Pancreas (tissue), 10 donors: ENCODE measurements around the gene PCDHGA4. TPM values are rescaled to one million over a fixed set of nuclear protein-coding genes. Genes with fewer than 3 reads are reported as not detected.

Experiments
- ATAC-seq, 4 donors: fragments of 200-7000 bp; cut with Tn5 transposase; one replicate each; pipeline versions ENCODE4 v1.8.0 to v1.9.1; 2020; ENCODE audit warnings: mild to moderate bottlenecking in 4 of 4, moderate library complexity in 4 of 4
- DNase-seq, 6 donors: peaks; one replicate each; pipeline ENCODE4 v3.0.0-alpha.2; 2020
- FAIRE-seq: peaks from 2 replicates; lab custom pipeline; 2012; peaks lifted over from hg19 to GRCh38; lab: Jason Lieb, UNC
- H3K27ac ChIP-seq, 4 donors: fragments of 200-600 bp; sonication (generic); 1 replicate in 3 of 4; 2 replicates in 1 of 4; pipeline versions ENCODE4 v1.5.0 to v1.8.0; 2020
- H3K27me3 ChIP-seq, 4 donors: fragments of 200-600 bp; one replicate each; pipeline ENCODE4 v1.8.0; 2021
- H3K36me3 ChIP-seq, 3 donors: fragments of 200-600 bp; sonication (generic) in 1 of 3; one replicate each; pipeline versions ENCODE4 v1.5.0 to v1.8.0; 2020 to 2021
- H3K4me1 ChIP-seq, 3 donors: fragments of 200-600 bp; one replicate each; pipeline ENCODE4 v1.8.0; 2021
- H3K4me3 ChIP-seq, 4 donors: fragments of 200-600 bp; sonication (generic) in 2 of 4; one replicate each; pipeline versions ENCODE4 v1.5.0 to v1.8.0; 2020 to 2021
- H3K9me3 ChIP-seq, 4 donors: fragments of 200-600 bp; one replicate each; pipeline ENCODE4 v1.8.0; 2021
- WGBS, 2 donors: extraction: QIAGEN DNeasy Blood & Tissue Kit; methylation state at CpG; one replicate each; pipeline ENCODE4 v1.1.7; 2013; 5-methylcytosine and 5-hydroxymethylcytosine counted together
- intact Hi-C, 3 donors: fragments of 100-400 bp; cut with DNase I; formaldehyde crosslinking; loops; one replicate each; pipeline versions ENCODE4 v1.11.1 to v1.14.2; 2022
- polyA plus RNA-seq, 2 donors: library from polyadenylated mRNA; stranded (reverse); fragments of 200-250 nt; gene quantifications; one replicate each; pipeline ENCODE4 v1.2.3, GENCODE V29; 2013
- total RNA-seq, 6 donors: library from RNA; stranded (reverse); fragmentation: NEBNext Ultra II Directional in 4 of 6; extraction: Animal tissue kit (Norgen Biotek cat#: 25700) in 4 of 6; gene quantifications; one replicate each; pipeline versions ENCODE4 v1.2.1 to v1.2.4, GENCODE V29; 2021 to 2023
- TF ChIP-seq, protein P1 (sequence below), 4 donors: fragments of 200-600 bp; sonication (generic) in 3 of 4; IDR thresholded peaks; one replicate each; pipeline versions ENCODE4 v1.5.0 to v1.8.0; 2021; ENCODE audit warnings: antibody characterized with exemption in 4 of 4
- donor health status: healthy with polysubstance abuse.
- donor health status: DM: no; HTN: no; CAD: no; lungs with moderate emphysema.
- donor health status: DM: no; HTN: no; CAD: no.
- donor health status: control.
- donor health status: control.
- donor health status: Bipolar disorder and iron deficiency.
- donor health status: DM: yes; HTN: yes; CAD: no.
- donor health status: DM: no; HTN: no; CAD: no.
- donor health status: DM: no; HTN: no; CAD: no.
- donor health status: DM: yes; HTN: yes; CAD: no.

The PCDHGA4 gene
- total and polyA plus RNA-seq, 8 donors, result 0.61 to 2.9 (median 2.0) TPM

DNA sequence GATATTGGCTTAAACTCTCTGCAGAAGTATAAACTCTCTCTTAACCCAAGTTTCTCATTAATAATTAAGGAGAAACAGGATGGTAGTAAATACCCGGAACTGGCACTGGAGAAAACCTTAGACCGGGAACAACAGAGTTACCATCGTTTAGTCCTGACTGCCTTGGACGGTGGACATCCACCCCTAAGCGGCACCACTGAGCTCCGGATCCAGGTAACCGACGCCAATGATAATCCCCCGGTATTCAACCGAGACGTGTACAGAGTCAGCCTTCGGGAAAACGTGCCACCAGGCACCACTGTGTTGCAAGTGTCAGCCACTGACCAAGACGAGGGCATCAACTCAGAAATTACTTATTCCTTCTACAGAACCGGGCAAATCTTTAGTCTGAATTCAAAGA is 43.8 kb downstream of the PCDHGA4 start:
- no peak for DNase-seq
- intact Hi-C loops, result no loop called here
- Histone ChIP-seq H3K4me1 (peaks cover 0 to 2% (median 0%) of the 10 kb centered on the region in 3 donors), H3K9me3 (peaks cover 0 to 10% (median 2%) of the 10 kb centered on the region in 4 donors), H3K27me3 (no peaks in the 10 kb centered on the region), H3K4me3 (peak overlapping the region in 1 of 4 donors; percentile 13), H3K36me3 (no peaks in the 10 kb centered on the region), H3K27ac (no peak overlapping the region)
- TF ChIP-seq, protein P1, sequence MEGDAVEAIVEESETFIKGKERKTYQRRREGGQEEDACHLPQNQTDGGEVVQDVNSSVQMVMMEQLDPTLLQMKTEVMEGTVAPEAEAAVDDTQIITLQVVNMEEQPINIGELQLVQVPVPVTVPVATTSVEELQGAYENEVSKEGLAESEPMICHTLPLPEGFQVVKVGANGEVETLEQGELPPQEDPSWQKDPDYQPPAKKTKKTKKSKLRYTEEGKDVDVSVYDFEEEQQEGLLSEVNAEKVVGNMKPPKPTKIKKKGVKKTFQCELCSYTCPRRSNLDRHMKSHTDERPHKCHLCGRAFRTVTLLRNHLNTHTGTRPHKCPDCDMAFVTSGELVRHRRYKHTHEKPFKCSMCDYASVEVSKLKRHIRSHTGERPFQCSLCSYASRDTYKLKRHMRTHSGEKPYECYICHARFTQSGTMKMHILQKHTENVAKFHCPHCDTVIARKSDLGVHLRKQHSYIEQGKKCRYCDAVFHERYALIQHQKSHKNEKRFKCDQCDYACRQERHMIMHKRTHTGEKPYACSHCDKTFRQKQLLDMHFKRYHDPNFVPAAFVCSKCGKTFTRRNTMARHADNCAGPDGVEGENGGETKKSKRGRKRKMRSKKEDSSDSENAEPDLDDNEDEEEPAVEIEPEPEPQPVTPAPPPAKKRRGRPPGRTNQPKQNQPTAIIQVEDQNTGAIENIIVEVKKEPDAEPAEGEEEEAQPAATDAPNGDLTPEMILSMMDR (IDR thresholded peaks at IDR 0.05), result no peak
- no peak for FAIRE-seq
- no peak for ATAC-seq
- 18 to 22% methylated on average over 15 of the region's 15 CpGs for WGBS, 2 donors

DNA sequence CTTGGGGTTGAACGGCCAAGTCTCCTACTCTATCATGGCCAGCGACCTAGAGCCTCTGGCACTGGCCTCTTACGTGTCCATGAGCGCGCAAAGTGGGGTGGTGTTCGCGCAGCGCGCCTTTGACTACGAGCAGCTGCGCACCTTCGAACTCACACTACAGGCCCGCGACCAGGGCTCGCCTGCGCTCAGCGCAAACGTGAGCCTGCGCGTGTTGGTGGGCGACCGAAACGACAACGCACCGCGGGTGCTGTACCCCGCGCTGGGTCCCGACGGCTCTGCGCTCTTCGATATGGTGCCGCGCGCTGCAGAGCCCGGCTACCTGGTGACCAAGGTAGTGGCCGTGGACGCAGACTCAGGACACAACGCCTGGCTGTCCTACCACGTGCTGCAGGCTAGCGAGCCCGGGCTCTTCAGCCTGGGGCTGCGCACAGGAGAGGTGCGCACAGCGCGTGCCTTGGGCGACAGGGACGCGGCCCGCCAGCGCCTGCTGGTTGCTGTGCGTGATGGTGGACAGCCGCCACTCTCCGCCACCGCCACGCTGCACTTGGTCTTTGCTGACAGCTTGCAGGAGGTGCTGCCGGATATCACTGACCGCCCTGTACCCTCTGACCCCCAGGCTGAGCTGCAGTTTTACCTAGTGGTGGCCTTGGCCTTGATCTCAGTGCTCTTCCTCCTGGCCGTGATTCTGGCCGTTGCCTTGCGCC is 44.9 kb downstream of the PCDHGA4 start:
- WGBS, 2 donors, result 20 to 21% methylated on average over 53 to 61 of the region's 61 CpGs
- Histone ChIP-seq H3K27ac (no peak overlapping the region), H3K36me3 (no peaks in the 10 kb centered on the region), H3K9me3 (peaks cover 0 to 6% (median 2%) of the 10 kb centered on the region in 4 donors), H3K27me3 (no peaks in the 10 kb centered on the region), H3K4me1 (peaks cover 0 to 2% (median 0%) of the 10 kb centered on the region in 3 donors), H3K4me3 (no peak overlapping the region)
- TF ChIP-seq, protein P1 (IDR thresholded peaks at IDR 0.05), result no peak
- ATAC-seq (no peak), FAIRE-seq (no peak), DNase-seq (peak in 1 of 6 donors; percentile 32)
- intact Hi-C loops, result loop anchor here in 1 of 3 donors (10.0 kb wide), 1 partner anchor 155 kb away; no protein-coding TSS in a partner anchor

DNA sequence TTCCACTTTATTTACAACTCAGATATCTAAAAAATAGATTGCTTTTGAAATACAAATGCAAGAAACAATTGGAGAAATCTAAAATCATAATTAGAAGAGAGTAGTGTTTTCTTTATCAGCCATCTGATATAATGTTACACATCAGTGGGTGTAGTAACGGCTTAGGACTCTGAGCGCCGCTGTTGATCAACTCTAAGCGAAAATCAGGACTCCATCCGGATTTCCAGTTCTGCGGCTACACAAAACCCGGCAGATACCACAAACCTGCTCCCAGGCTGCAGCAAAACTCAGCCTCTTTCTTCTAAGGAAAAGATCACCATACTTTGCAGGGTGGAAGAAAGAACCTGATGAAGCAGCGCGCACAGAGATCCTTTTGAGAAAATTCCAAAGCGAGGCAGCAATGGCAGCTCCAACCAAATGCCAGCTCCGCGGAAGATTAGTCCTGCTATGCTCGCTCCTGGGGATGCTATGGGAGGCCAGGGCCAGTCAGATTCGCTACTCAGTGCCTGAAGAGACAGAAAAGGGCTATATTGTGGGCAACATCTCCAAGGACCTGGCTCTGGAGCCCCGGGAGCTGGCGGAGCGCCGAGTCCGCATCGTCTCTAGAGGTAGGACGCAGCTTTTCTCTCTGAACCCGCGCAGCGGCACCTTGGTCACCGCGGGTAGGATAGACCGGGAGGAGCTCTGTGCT is 47.9 kb downstream of the PCDHGA4 start, which contains the start of gene PCDHGA9:
TSS of gene PCDHGA9 (plus strand) at position 226 of the 691 bp plus-strand sequence. CDS start at position 401, 175 bp downstream.
- no peaks in the 10 kb centered on the region for H3K27me3 ChIP-seq
- FAIRE-seq (no peak), ATAC-seq (peak in 2 of 4 donors; percentile 29 to 45), DNase-seq (peak in 1 of 6 donors; percentile 36)
- intact Hi-C loops, result loop anchor here in 1 of 3 donors (10.0 kb wide), 1 partner anchor 152 kb away; no protein-coding TSS in a partner anchor
- peak within 1 kb of the TSS in 1 of 4 donors; percentile 18 for H3K4me3 ChIP-seq
- peaks cover 0 to 6% (median 2%) of the 10 kb centered on the region in 4 donors for H3K9me3 ChIP-seq
- WGBS, 2 donors, result 18 to 25% methylated on average over 27 of the region's 27 CpGs
- no peaks in the 10 kb centered on the region for H3K36me3 ChIP-seq
- H3K27ac ChIP-seq, result no peak within 1 kb of the TSS
- H3K4me1 ChIP-seq, result peaks cover 0 to 2% (median 0%) of the 10 kb centered on the region in 3 donors
- TF ChIP-seq, protein P1 (IDR thresholded peaks at IDR 0.05), result no peak

DNA sequence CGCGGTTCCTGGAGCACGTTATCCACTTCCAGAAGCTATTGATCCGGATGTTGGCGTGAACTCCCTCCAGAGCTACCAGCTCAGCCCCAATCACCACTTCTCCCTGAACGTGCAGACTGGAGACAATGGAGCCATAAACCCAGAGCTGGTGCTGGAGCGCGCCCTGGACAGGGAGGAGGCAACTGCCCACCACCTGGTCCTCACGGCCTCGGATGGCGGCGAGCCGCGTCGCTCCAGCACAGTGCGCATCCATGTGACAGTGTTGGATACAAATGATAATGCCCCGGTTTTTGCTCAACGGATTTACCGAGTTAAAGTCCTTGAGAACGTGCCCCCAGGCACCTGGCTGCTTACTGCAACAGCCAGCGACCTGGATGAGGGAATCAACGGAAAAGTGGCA is 48.6 kb downstream of the PCDHGA4 start:
- Histone ChIP-seq H3K4me3 (no peak overlapping the region), H3K27me3 (no peaks in the 10 kb centered on the region), H3K9me3 (peaks cover 0 to 6% (median 2%) of the 10 kb centered on the region in 4 donors), H3K4me1 (peaks cover 0 to 2% (median 0%) of the 10 kb centered on the region in 3 donors), H3K36me3 (no peaks in the 10 kb centered on the region), H3K27ac (no peak overlapping the region)
- TF ChIP-seq, protein P1 (IDR thresholded peaks at IDR 0.05), result no peak
- peak in 1 of 6 donors; percentile 34 for DNase-seq
- intact Hi-C loops, result loop anchor here in 1 of 3 donors (10.0 kb wide), 1 partner anchor 151 kb away; no protein-coding TSS in a partner anchor
- 23 to 27% methylated on average over 22 of the region's 22 CpGs for WGBS, 2 donors
- no peak for ATAC-seq
- FAIRE-seq, result no peak

Other genes starting within 250 kb of the PCDHGA4 start
Only the 30 nearest of the 36 such genes appear.
- gene PCDHB9, start 167.9 kb upstream of the PCDHGA4 start, total RNA-seq, result 1 to 10 TPM in 1 of 6 donors, under 1 TPM in 5; 0.35 to 1.1 (median 0.51) TPM
- gene PCDHB9, start 167.9 kb upstream of the PCDHGA4 start, polyA plus RNA-seq, result 1 to 10 TPM in 1 of 2 donors, under 1 TPM in 1; 0.76 to 1.2 TPM
- gene PCDHB10, start 162.7 kb upstream of the PCDHGA4 start, total RNA-seq, result 1 to 10 TPM in 1 of 6 donors, under 1 TPM in 5; 0.49 to 1.5 (median 0.63) TPM
- gene PCDHB10, start 162.7 kb upstream of the PCDHGA4 start, polyA plus RNA-seq, result 1 to 10 TPM in 1 of 2 donors, under 1 TPM in 1; 0.30 to 1.4 TPM
- gene PCDHB11, start 155.4 kb upstream of the PCDHGA4 start, total RNA-seq, result 1 to 10 TPM; 2.1 to 9.0 (median 4.9) TPM
- 1 to 10 TPM in 1 of 2 donors, under 1 TPM in 1; 0.72 to 2.3 TPM for gene PCDHB11, start 155.4 kb upstream of the PCDHGA4 start, polyA plus RNA-seq
- gene PCDHB12, start 146.3 kb upstream of the PCDHGA4 start, total RNA-seq, result 1 to 10 TPM; 1.3 to 2.5 (median 1.5) TPM
- 1 to 10 TPM in 1 of 2 donors, under 1 TPM in 1; 0.46 to 1.3 TPM for gene PCDHB12, start 146.3 kb upstream of the PCDHGA4 start, polyA plus RNA-seq
- 1 to 10 TPM; 2.4 to 3.3 (median 3.0) TPM for gene PCDHB13, start 141.1 kb upstream of the PCDHGA4 start, total RNA-seq
- gene PCDHB13, start 141.1 kb upstream of the PCDHGA4 start, polyA plus RNA-seq, result 1 to 10 TPM; 1.2 to 1.9 TPM
- gene PCDHB14, start 131.7 kb upstream of the PCDHGA4 start, total RNA-seq, result 1 to 10 TPM; 1.9 to 2.7 (median 2.1) TPM
- gene PCDHB14, start 131.7 kb upstream of the PCDHGA4 start, polyA plus RNA-seq, result 1 to 10 TPM; 2.8 to 2.9 TPM
- gene PCDHB15, start 109.6 kb upstream of the PCDHGA4 start, total RNA-seq, result 1 to 10 TPM; 1.7 to 2.6 (median 2.4) TPM
- gene PCDHB15, start 109.6 kb upstream of the PCDHGA4 start, polyA plus RNA-seq, result 1 to 10 TPM; 1.8 to 2.8 TPM
- gene SLC25A2, start 51.0 kb upstream of the PCDHGA4 start, total RNA-seq, result under 1 TPM in 5 of 6 donors, not detected in 1; 0.14 to 0.69 (median 0.19) TPM
- gene SLC25A2, start 51.0 kb upstream of the PCDHGA4 start, polyA plus RNA-seq, result under 1 TPM in 1 of 2 donors, not detected in 1; 0.30 TPM
- 10 to 100 TPM; 17.7 to 40.2 (median 22.7) TPM for gene TAF7, start 34.2 kb upstream of the PCDHGA4 start, total RNA-seq
- gene TAF7, start 34.2 kb upstream of the PCDHGA4 start, polyA plus RNA-seq, result 10 to 100 TPM; 16.6 to 47.4 TPM
- gene PCDHGA1, start 24.5 kb upstream of the PCDHGA4 start, total RNA-seq, result under 1 TPM; 0.22 to 0.67 (median 0.40) TPM
- under 1 TPM; 0.19 to 0.33 TPM for gene PCDHGA1, start 24.5 kb upstream of the PCDHGA4 start, polyA plus RNA-seq
- 1 to 10 TPM in 5 of 6 donors, under 1 TPM in 1; 0.75 to 2.1 (median 1.5) TPM for gene PCDHGA2, start 16.3 kb upstream of the PCDHGA4 start, total RNA-seq
- under 1 TPM; 0.46 to 0.94 TPM for gene PCDHGA2, start 16.3 kb upstream of the PCDHGA4 start, polyA plus RNA-seq
- gene PCDHGA3, start 11.2 kb upstream of the PCDHGA4 start, total RNA-seq, result 1 to 10 TPM in 5 of 6 donors, under 1 TPM in 1; 0.98 to 2.4 (median 1.7) TPM
- gene PCDHGA3, start 11.2 kb upstream of the PCDHGA4 start, polyA plus RNA-seq, result under 1 TPM; 0.52 to 0.87 TPM
- gene PCDHGB1, start 4.9 kb upstream of the PCDHGA4 start, total RNA-seq, result 1 to 10 TPM; 1.5 to 3.2 (median 1.9) TPM
- 1 to 10 TPM in 1 of 2 donors, under 1 TPM in 1; 0.31 to 1.1 TPM for gene PCDHGB1, start 4.9 kb upstream of the PCDHGA4 start, polyA plus RNA-seq
- gene PCDHGB2, start 5.0 kb downstream of the PCDHGA4 start, total RNA-seq, result 1 to 10 TPM; 1.8 to 2.8 (median 2.2) TPM
- 1 to 10 TPM in 1 of 2 donors, under 1 TPM in 1; 0.63 to 1.1 TPM for gene PCDHGB2, start 5.0 kb downstream of the PCDHGA4 start, polyA plus RNA-seq
- 1 to 10 TPM; 1.2 to 2.1 (median 1.6) TPM for gene PCDHGA5, start 9.1 kb downstream of the PCDHGA4 start, total RNA-seq
- gene PCDHGA5, start 9.1 kb downstream of the PCDHGA4 start, polyA plus RNA-seq, result 1 to 10 TPM in 1 of 2 donors, under 1 TPM in 1; 0.40 to 1.1 TPM
- 1 to 10 TPM; 1.7 to 3.0 (median 2.3) TPM for gene PCDHGB3, start 15.2 kb downstream of the PCDHGA4 start, total RNA-seq
- under 1 TPM; 0.59 to 0.99 TPM for gene PCDHGB3, start 15.2 kb downstream of the PCDHGA4 start, polyA plus RNA-seq
- 1 to 10 TPM; 1.4 to 3.1 (median 2.0) TPM for gene PCDHGA6, start 18.9 kb downstream of the PCDHGA4 start, total RNA-seq
- 1 to 10 TPM; 1.1 to 1.4 TPM for gene PCDHGA6, start 18.9 kb downstream of the PCDHGA4 start, polyA plus RNA-seq
- 1 to 10 TPM; 1.2 to 2.0 (median 1.7) TPM for gene PCDHGA7, start 27.7 kb downstream of the PCDHGA4 start, total RNA-seq
- gene PCDHGA7, start 27.7 kb downstream of the PCDHGA4 start, polyA plus RNA-seq, result 1 to 10 TPM in 1 of 2 donors, under 1 TPM in 1; 0.92 to 1.3 TPM
- gene PCDHGB4, start 32.7 kb downstream of the PCDHGA4 start, total RNA-seq, result 1 to 10 TPM; 1.5 to 3.1 (median 1.9) TPM
- under 1 TPM; 0.56 to 0.65 TPM for gene PCDHGB4, start 32.7 kb downstream of the PCDHGA4 start, polyA plus RNA-seq
- gene PCDHGA8, start 37.6 kb downstream of the PCDHGA4 start, total RNA-seq, result 1 to 10 TPM in 2 of 6 donors, under 1 TPM in 4; 0.72 to 1.1 (median 0.91) TPM
- under 1 TPM; 0.12 to 0.49 TPM for gene PCDHGA8, start 37.6 kb downstream of the PCDHGA4 start, polyA plus RNA-seq
- 1 to 10 TPM; 4.0 to 7.9 (median 5.4) TPM for gene PCDHGB5, start 42.9 kb downstream of the PCDHGA4 start, total RNA-seq
- gene PCDHGB5, start 42.9 kb downstream of the PCDHGA4 start, polyA plus RNA-seq, result 1 to 10 TPM; 1.1 to 1.4 TPM
- gene PCDHGA9, start 47.8 kb downstream of the PCDHGA4 start, total RNA-seq, result 1 to 10 TPM; 1.4 to 3.0 (median 2.3) TPM
- gene PCDHGA9, start 47.8 kb downstream of the PCDHGA4 start, polyA plus RNA-seq, result 1 to 10 TPM in 1 of 2 donors, under 1 TPM in 1; 0.31 to 1.3 TPM
- gene PCDHGB6, start 53.0 kb downstream of the PCDHGA4 start, total RNA-seq, result 1 to 10 TPM; 1.7 to 4.0 (median 2.6) TPM
- gene PCDHGB6, start 53.0 kb downstream of the PCDHGA4 start, polyA plus RNA-seq, result 1 to 10 TPM in 1 of 2 donors, under 1 TPM in 1; 0.63 to 1.1 TPM
- 1 to 10 TPM; 1.2 to 3.1 (median 2.1) TPM for gene PCDHGA10, start 58.0 kb downstream of the PCDHGA4 start, total RNA-seq
- gene PCDHGA10, start 58.0 kb downstream of the PCDHGA4 start, polyA plus RNA-seq, result under 1 TPM; 0.26 to 0.95 TPM
- gene PCDHGB7, start 62.7 kb downstream of the PCDHGA4 start, total RNA-seq, result 1 to 10 TPM; 3.3 to 5.6 (median 3.9) TPM
- gene PCDHGB7, start 62.7 kb downstream of the PCDHGA4 start, polyA plus RNA-seq, result 1 to 10 TPM; 1.0 to 1.1 TPM
- 1 to 10 TPM; 1.2 to 2.6 (median 1.6) TPM for gene PCDHGA11, start 66.0 kb downstream of the PCDHGA4 start, total RNA-seq
- under 1 TPM; 0.23 to 0.99 TPM for gene PCDHGA11, start 66.0 kb downstream of the PCDHGA4 start, polyA plus RNA-seq
- 1 to 10 TPM; 1.2 to 2.3 (median 1.6) TPM for gene PCDHGA12, start 75.5 kb downstream of the PCDHGA4 start, total RNA-seq
- gene PCDHGA12, start 75.5 kb downstream of the PCDHGA4 start, polyA plus RNA-seq, result 1 to 10 TPM in 1 of 2 donors, under 1 TPM in 1; 0.33 to 1.2 TPM
- gene PCDHGC3, start 120.9 kb downstream of the PCDHGA4 start, total RNA-seq, result 10 to 100 TPM in 5 of 6 donors, 1 to 10 TPM in 1; 9.1 to 25.3 (median 16.7) TPM
- 10 to 100 TPM; 20.0 to 23.1 TPM for gene PCDHGC3, start 120.9 kb downstream of the PCDHGA4 start, polyA plus RNA-seq
- 1 to 10 TPM in 3 of 6 donors, under 1 TPM in 3; 0.41 to 1.4 (median 0.91) TPM for gene PCDHGC4, start 130.0 kb downstream of the PCDHGA4 start, total RNA-seq
- under 1 TPM; 0.35 to 0.65 TPM for gene PCDHGC4, start 130.0 kb downstream of the PCDHGA4 start, polyA plus RNA-seq
- gene PCDHGC5, start 134.1 kb downstream of the PCDHGA4 start, total RNA-seq, result under 1 TPM; 0.17 to 0.98 (median 0.76) TPM
- under 1 TPM; 0.09 to 0.61 TPM for gene PCDHGC5, start 134.1 kb downstream of the PCDHGA4 start, polyA plus RNA-seq